ENCODE results near the gene HLA-DPA1.
"Not testable (repeated sequence)": the region's sequence is repeated elsewhere in the genome, so short reads cannot be mapped to it uniquely, and the experiment has no call there.

The HLA-DPA1 gene
- total RNA-seq = 10.1 to 26.9 (median 18.0) reads per million in 4 donors

DNA sequence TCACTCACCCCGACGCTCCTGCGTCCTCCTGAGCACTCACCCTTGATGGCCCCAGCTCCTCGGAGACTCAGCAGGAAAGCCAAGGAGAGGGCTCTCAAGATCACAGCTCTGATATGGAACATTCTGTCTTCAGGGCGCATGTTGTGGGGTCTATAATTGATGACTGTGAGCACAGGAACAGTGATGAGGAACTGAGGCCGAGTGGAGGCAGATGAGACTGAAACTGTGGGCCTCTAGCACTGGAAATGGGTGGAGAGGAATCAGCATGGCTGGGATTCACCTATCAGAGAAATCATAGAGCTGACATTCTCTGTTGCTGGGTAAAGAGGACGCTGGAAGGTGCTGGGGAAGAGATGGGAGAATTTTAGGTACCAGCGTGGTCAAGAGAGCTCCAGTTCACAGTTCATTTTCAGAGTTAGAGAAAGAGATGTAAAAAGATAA lies at the start of gene HLA-DPA1:
Gene HLA-DPA1, minus strand, starts transcription at position 219 of the 441 bp plus-strand sequence.
- peak in 2 of 5 donors; percentile 27 to 86 for DNase-seq

DNA sequence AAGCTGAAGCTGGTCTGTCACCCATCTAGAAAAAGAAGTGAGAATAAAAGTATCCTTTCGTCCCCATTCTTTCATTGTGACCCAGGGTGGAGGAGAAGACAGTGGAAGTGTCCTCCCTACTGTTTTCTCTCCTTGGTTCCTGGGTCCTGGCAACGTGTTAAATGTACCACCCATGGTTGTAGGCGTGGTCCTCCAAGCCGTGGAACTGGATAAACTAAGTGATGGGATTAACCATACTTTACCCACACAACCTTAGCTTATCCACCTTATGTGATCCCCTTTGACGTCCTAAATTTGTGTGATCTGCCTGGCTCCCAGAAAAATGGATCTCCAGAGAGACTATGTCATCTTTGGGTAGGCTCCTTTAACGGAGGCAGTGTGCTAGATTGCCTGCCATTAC lies 49.7 kb upstream of the HLA-DPA1 start:
- DNase-seq = no peak

DNA sequence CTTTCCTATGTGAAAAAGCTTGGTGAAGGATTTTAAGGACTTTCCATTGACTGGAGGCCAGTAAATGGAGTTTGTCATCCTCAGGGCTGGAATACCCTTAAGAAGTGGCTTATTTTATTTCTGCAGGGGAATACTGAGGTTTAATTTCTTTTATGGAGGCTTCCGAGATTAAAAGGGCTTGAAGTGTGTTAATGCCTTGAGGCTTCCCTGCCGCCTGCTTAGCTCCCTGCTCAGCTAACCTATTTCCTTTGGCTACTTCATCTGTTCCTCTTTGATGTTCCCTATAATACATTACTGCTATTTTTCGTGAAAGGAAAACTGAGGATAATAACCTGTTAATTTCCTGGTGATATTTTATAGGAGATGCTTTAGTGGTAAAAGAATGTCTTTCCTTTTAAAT lies 46.6 kb upstream of the HLA-DPA1 start:
- DNase-seq = no peak

DNA sequence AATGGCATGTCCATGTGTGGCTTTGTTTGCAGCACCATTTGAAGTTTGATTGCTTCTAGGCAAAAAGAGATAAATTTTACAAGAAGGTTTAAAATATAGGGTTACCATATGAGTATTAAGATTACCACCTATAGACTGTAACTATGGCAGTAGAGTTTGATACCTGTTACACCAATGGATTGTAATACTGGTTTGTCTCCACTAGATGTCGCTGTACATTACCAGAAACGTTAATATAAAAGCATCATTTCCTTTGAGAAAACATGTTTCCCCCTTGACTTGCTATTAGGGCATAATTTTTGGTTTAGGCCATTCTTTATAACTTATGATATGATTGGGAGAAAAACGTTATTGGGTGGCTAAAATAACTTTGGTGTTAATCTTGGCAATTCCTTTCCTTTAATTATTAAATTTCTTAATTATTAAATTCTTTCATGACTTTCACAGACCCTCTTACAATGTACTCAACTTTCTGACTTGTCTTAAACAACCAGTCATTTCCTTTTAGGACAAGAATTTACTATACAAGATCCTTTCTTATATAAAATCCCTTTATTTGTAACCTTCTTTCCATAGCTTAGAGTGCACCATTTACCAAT lies 45.2 kb upstream of the HLA-DPA1 start:
- DNase-seq = peak in 2 of 5 donors; percentile 18 to 67

DNA sequence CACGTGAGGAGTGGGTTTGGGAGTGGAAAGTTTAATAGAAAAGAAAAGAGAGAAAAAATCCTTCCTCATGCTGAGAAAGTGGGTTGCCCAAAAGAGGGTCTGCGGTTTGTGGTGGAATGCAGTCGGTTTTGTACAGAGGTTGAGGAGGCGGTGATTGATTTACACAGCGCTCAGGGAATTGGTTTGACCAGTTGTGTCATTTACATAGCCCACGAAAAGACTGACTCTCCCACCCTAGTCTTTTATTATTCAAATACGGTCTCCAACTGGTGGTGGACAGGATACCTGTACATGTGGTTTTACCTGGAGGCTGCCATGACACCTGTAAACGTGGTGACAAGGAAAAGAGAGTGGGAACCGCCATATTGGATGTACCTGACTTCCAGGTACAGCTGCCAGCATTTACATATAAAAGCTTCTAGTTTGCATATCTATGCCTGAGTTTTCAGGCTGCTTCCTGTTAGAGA lies 44.4 kb upstream of the HLA-DPA1 start:
- DNase-seq = no peak

DNA sequence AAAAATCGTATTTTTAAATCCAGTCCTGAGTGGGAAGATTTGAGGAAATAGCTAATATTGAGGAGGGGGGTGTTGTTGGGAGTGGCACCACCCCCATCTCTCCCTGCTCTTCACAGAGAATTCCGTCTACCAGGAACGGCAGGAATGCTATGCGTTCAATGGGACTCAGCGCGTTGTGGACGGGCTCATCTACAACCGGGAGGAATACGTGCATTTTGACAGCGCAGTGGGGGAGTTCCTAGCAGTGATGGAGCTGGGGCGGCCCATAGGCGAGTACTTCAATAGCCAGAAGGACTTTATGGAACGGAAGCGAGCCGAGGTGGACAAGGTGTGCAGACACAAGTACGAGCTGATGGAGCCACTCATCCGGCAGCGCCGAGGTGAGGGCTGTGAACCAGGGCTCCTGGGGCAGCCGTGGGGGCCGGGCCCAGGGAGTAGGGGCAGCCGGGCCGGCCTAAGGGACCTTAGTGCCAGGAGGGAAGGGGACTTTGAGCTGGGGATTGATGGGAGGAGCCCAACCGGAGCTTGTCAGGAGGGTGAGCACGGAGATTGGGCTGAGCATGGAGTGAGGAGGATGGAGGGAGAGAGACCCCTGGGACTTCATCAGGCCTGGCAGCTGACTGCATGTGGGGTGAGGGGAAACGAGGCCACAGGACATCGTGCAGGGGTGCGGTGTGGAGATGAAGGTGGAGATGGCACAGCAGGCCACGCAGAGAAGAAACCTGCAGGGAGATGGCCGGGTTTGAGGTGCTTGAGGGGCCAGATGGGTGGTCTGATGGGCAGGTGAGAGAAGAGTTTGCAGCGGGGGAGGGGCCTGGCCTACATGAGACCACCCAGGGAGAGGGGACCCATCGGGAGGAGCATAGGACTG lies 43.6 kb upstream of the HLA-DPA1 start:
- DNase-seq = no peak

DNA sequence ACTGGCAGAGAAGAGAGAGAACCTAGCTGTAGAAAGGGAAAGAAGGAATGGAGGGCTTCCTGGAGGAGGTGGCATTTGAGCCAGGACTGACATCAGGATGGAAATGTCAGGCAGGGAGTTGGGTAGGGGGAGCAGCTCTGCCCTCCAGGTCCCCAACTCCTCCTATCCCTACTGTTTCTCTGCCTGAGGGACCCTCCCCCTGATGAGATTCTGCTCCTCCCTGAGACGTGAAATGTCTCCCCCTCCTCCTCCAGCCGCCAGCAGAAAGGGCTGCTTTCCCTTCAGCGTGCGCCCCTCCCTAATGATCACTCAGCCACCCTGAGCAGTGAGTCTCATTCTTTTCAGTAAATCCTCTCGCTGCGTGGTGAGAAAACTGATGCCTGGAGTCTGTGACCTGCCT lies 43.0 kb upstream of the HLA-DPA1 start:
- DNase-seq = no peak

DNA sequence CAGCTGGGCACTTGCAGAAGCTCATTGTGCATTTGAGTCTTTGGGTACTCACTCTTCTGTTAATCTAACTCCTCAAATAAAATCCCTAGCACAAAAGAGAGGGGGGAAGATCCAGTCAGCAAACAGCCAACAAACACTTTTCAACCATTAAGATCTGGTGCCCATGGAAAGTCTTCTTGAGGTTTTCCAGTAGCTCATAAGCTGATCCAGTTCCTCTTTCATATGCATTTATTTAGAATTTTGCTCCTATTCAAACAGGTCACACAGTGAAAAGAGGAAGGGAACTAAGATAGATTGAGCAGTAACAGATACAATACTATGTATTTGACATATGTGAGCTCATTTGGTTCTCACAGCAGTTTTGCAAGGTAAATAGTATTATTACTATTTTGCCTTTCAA lies 41.0 kb upstream of the HLA-DPA1 start:
- DNase-seq = no peak

DNA sequence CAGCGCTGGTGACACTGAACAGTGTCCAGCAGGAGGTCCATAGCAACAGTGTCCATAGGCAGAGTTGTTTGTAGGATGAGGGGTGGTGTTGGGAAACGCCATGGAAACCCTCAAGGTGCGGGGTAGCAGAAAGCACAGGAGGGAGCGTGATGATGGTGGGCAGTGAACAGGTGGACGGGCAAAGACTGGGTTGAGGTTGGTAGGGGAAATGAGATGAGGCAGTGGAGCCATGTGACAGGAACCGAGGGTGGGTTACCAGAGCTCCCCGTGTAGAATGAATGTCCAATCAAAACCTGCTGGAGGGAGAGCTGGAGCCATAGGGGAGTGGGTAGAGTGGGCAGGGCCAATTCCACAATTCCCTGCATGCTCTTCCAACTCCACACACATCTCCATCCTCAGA lies 40.3 kb upstream of the HLA-DPA1 start:
- DNase-seq = no peak

DNA sequence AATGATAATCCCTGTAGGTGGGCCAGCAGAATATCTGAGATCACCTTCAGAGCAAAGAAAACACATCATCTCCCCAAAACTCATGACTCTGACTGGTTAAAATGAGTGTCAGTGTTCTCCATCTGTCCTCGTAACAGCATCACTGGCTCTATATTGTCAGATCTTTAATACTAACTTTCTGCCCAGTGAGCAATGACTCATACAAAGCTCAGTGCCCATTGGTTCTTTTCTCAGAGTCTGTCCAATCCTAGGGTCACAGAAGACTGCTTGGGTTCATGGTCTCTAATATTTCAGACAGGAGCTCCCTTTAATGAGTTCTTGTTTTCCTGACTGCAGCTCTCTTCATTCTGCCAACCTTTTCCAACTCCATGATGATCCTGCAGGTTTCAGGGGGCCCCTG lies 38.7 kb upstream of the HLA-DPA1 start:
- peak in 2 of 5 donors; percentile 24 to 53 for DNase-seq

DNA sequence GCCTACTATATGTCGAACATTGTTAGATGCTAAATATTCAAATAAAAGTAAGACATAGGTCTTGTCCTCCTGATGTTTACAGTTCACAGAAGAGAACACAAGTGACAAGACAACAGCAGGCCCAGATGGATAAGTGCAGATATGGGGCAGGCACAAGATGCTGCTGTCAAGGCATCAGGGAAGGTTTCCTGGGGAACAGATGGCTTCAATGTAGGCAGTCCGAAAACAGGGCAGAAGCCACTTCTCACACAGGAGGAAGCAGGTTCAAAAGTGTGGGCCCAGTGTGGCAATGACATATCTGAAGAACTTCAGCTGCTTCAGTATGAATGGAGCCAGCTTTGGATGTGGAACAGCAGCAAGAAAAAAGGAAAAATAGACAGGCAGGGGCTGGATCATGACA lies 34.9 kb upstream of the HLA-DPA1 start:
- no peak for DNase-seq

DNA sequence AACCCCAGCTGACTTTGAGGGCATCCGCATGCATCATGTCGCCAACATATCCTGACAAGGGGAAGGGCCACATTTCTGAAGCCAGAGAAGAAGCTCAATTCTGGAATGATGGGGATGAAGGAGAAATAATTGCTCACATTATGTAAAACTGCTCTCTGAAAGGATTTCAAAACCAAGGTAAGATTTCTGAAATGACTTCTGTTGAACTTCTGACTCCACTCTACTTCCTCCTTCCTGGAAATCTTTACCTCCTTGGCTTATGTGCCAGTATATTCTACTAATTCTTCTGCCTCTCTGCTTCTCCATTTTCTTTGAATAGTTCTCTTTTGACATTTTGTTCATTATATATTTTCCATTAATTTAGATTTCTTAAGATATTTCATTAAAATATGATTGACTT lies 34.2 kb upstream of the HLA-DPA1 start:
- no peak for DNase-seq

DNA sequence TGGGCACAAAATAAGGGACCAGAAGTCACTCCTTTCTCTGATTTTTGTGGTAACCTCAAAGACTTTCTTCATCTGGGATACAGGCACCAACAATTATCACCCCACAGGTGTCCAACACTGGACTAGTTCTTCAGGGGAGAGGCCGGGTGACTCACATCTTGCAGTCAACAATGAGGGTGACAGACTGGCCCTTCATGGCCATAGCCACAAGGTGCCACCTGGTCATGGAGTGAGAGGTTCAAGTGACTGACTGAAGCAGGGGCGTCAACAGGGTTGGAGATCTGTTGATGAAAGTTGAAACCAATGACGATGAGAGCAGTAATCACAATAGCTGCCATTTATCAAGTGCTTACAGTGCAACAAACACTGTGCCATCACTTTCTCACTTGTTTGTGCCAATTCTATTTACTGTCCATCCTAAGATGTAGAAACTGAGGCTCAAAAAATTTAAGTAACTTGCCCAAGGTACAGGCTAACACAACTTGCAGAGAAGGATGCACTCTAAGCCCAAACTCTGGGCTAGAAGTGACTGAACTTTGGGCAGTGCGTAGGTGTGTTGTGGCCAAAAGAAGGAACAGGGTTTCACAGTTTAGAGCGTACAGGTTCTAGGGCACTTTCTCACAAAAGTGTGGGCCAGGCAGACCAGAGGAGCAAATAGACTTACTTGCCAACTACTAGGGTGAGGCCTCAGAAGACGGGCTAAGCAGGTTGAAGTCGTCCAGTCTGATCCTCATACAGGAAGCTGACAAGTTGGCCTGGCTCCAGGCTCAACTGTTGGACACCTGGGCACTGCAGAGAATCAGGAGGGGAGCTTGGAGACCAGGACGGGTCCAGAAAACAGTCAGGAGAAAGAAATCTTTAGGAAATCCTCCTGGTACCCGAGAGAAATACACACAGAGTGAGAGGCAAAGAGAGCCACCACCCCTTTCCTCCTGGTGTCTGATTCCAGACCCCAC lies 32.7 kb upstream of the HLA-DPA1 start:
- DNase-seq = no peak

DNA sequence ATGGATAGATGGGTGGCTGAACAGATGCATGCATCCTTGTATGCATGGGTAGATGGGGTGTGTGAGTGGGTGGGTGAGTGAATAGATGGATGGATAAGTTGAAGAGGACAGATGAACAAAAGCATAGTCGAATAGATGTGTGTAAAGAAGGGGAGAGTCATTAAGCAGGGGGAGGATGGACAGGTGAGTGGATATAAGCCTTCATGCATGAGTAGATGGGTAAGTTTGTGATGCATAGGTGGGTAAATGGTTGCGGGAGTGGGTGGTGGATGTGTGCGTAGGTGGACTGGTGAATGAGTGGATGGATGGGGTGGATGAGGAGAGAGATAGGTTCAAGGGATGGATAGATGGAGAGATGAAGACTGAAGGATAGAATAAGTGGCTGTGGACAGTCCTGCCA lies 31.9 kb upstream of the HLA-DPA1 start:
- no peak for DNase-seq

DNA sequence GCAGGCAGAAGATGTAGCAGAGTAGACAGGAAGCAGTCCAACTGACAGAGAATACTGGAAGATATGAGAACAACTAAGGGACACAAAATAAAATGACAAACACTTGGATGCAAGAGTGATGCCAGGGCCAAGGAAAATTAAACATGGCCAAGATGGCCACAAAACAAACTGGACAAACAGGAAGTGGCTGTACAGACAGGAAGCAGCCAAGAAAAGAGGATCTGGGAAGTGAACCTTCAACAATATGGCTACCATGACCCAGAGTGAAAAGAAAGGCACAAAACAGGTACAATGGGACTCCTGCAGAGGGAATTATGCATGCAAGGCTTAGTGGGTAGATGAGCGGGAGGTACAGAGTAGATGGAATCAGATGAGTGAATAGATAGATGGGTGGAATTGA lies 31.4 kb upstream of the HLA-DPA1 start:
- DNase-seq = no peak

DNA sequence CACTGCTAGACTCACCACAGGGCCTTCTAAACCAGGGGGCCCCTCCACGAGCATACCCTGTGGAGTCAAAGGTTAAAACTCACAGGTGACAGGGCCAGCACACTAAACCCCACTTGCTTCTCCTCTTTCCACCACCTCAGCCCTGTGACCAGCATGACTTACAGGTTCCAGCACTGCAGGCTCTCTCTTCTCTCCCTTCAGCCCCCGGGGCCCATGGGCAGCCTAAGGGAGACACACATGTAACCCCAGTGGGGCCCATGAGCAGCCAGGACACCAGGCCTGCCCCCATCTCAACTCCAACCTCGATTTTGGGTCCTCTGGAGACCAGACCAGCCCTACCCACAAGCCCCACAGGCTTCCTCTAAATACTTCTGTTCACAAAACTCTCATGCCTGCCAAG lies 30.3 kb upstream of the HLA-DPA1 start:
- DNase-seq = no peak

DNA sequence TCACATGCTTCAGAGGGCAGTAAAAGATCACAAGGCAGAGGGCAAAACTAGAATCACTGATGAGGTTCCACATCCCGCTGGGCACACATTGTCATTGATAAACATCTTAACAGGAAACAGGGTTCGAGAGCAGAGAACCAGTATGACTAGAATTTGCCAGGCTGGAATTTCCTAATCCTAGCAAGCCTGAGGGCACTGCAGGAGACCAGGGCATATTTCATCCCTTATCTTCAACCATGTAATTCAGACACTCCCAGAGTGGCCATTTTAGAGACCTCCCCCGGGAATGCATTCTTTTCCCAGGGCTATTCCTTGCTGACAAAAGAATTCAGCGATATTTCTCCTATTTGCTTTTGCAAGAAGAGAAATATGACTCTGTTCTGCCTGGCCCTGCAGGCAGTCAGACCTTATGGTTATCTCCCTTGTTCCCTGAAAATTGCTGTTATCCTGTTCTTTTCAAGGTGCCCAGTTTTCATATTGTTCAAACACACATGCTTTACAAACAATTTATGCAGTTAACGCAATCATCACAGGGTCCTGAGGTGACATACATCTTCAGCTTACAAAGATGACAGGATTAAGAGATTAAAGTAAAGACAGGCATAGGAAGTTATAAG lies 27.8 kb upstream of the HLA-DPA1 start:
- DNase-seq = not testable (repeated sequence)

DNA sequence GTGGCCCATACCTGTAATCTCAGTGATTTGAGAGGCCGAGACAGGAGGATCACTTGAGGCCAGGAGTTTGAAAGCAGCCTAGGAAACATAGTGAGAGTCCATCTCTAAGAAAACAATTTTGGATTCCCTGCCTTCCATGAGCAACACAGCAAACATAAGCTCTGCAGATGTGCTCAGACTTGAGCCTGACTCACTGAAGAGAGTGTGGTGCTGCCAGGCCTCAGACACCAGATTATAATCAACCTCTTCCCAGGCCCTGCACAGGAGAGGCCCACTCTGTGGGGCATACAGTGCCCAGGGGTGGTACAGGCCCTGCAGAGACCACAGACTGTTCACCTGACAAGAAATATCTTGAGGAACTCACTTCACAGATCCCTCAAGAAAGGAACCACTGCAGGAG lies 22.2 kb upstream of the HLA-DPA1 start:
- no peak for DNase-seq

DNA sequence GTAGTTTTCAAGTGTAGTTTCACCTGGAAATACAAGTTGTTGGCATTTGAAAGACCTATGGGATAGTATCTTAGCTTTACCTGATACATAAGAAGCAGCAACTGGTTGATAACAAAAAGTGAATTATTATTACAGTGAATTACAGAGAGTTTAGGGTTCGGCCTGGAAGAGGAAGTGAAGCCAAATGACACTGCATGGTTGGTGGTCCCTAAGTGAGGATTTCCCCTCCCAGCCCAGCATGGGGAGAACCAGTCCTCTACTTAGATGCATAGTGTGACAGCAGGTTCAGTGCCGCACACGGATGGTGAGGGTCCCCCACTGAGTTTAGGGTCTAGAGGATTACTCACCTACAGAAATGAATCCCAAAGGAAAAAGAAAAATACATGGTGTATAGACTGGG lies 20.4 kb upstream of the HLA-DPA1 start:
- DNase-seq = no peak

DNA sequence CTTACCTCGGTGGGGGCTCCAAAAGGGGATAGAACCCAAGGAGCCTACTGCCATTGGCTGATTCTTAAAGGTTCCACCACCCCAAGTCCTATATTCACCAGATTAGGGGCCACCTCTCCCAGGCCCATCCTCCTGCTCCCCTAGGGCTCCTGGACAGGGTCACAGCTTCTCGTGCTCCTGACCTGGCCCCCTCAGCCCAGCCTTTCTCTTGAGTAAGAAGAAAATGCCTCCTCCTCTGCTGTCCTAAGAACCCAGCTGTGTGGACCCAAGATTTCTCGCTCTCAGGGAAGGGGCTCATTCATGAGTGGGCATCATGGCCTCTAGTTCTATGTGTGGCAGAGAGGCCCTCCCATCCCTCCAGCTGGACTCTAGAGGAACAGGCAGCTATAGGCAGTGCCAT lies 18.9 kb upstream of the HLA-DPA1 start:
- DNase-seq = no peak

DNA sequence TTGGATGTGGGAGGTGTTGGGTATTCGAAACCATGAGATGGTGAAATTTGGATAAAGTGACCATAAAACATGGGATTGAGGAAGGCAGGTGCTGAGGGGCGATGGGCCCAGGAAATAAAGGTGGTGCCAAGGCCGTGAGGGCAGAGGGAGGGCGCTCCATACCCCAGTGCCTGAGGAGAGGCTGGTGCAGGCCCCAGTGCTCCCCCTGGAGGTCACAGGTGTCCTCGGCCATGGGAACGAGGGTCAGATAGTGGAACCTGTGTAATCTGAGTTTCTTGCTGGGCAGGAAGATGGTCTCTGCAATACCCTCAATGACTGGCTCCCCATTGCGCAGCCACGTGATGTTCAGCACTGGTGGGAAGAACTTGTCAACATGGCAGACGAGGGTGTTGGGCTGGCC lies 18.5 kb upstream of the HLA-DPA1 start:
- peak; percentile 23 to 58 (median 45) for DNase-seq

DNA sequence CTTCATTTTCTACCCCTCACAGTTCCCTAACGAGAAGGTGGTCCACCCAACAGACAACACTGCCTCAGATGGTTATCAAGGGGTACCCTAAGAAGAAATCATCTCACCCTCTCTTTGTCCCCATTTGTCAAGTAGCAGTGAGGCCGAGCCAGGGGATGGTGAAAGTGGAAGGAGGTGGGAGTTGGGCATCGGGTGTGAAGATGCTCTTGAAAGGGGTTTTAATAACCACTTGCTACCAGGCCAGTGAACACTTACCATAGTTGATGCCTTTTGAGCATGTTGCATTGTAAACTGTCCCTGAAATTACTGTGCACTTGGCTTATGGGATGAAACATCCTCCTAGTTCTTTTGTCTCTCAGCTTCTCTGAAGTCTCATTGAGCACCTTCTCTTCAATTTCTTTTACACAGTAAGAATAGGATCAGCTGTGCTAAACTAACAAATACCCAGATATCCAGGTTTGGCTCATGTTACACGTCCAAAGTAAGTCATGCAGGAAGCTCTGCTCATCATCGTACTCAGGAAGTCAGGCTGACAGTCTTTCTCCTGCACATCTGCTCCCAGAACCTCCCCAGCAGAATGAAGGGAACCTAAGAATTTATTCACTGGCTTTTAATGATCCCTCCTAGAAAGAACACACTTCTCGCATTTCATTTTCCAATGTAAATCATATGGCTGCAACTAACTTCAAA lies 15.6 kb upstream of the HLA-DPA1 start:
- DNase-seq = no peak

Measured in T-helper 1 cell (primary cell).